Kidney epithelial cell (primary cell): ENCODE measurements around the gene CUTA. TPM values are rescaled to one million over a fixed set of nuclear protein-coding genes. Genes with fewer than 3 reads are reported as not detected.

Experiments
- DNase-seq: peaks from one replicate; pipeline ENCODE4 v3.0.0-alpha.2; 2010; ENCODE audit warnings: low read depth
- H3K27me3 ChIP-seq: 2 replicates; pipeline ENCODE4 v1.6.0; 2011; ENCODE audit warnings: low read length; ENCODE audit not compliant: control insufficient read depth, insufficient read depth
- H3K36me3 ChIP-seq: 2 replicates; pipeline ENCODE4 v1.5.1; 2011; ENCODE audit warnings: low read length; ENCODE audit not compliant: control insufficient read depth, insufficient read depth
- H3K4me3 ChIP-seq: 2 replicates; pipeline ENCODE4 v1.5.1; 2011; ENCODE audit warnings: low read depth, mild to moderate bottlenecking, control low read depth, low read length
- total RNA-seq: library from RNA; depleted of rRNA; stranded (reverse); fragments of >200 nt; gene quantifications from 2 replicates; pipeline ENCODE4 v1.2.3, GENCODE V29; 2015
- TF ChIP-seq, protein P1 (sequence below): IDR thresholded peaks from 2 replicates; pipeline ENCODE4 v1.5.1; 2011; ENCODE audit warnings: mild to moderate bottlenecking, moderate library complexity, low read length, control low read depth, inconsistent platforms; ENCODE audit not compliant: insufficient read depth, poor library complexity, severe bottlenecking

Gene CUTA
- total RNA-seq, 1 donor from 2014 or later, result 226 TPM

- no peaks in the 10 kb centered on the region for H3K27me3 ChIP-seq
- H3K4me3 ChIP-seq, result no peak overlapping the region
- H3K36me3 ChIP-seq, result no peaks in the 10 kb centered on the region
- no peak for DNase-seq
- TF ChIP-seq, protein P1, sequence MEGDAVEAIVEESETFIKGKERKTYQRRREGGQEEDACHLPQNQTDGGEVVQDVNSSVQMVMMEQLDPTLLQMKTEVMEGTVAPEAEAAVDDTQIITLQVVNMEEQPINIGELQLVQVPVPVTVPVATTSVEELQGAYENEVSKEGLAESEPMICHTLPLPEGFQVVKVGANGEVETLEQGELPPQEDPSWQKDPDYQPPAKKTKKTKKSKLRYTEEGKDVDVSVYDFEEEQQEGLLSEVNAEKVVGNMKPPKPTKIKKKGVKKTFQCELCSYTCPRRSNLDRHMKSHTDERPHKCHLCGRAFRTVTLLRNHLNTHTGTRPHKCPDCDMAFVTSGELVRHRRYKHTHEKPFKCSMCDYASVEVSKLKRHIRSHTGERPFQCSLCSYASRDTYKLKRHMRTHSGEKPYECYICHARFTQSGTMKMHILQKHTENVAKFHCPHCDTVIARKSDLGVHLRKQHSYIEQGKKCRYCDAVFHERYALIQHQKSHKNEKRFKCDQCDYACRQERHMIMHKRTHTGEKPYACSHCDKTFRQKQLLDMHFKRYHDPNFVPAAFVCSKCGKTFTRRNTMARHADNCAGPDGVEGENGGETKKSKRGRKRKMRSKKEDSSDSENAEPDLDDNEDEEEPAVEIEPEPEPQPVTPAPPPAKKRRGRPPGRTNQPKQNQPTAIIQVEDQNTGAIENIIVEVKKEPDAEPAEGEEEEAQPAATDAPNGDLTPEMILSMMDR, result no peak
These were observed 14.1 kb upstream of the CUTA start for GRCh38 chr6:33431880-33432541.

DNA sequence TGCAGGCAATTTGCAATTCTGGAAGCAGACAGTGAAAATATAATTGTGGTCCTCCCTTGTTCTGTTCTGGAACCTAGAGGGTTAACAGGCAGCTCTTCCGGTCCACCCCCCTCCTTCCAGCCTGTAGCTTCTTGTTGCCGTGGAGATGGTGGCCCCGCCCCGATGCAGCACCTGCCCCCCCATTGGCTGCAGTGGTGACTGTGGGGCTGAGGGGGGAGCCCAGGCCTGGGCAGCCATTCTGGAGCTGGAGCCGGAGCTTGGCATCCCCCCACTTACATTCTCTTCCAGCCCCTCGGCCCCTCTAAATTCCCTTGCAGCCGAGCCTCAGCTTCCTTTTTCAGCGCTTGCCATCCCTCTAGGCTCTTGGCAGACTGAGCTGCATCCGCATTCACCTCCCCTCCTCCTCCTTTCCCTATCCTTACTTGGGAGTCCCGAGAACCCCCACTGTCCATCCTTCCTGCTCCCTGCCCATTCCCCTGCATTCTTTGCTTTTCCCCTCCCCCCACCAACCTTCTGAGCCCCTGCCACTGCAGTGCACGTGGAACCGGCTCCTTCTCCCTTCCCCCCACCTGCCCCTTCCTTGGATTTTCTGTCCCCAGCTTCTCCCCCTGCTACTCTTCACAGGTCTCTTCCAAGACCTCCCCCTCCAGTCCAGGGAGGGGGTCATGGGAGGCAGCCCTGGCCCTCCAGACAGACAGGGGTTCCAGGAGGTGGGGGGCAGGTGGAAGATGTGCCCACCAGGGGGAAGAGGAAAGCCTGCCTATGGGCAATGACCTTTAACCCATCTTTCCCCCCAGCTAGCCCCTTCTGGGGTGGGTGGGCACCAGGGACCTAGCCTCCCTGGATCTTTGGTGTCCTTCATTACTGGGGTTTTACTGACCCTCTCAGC is 13.3 kb upstream of the CUTA start:
- Histone ChIP-seq H3K27me3 (no peaks in the 10 kb centered on the region), H3K36me3 (no peaks in the 10 kb centered on the region), H3K4me3 (no peak overlapping the region)
- TF ChIP-seq, protein P1, result no peak
- no peak for DNase-seq

GRCh38 chr6:33430334-33430733 is 12.4 kb upstream of the CUTA start:
- no peak for DNase-seq
- H3K27me3 ChIP-seq, result no peaks in the 10 kb centered on the region
- H3K36me3 ChIP-seq, result no peaks in the 10 kb centered on the region
- no peak overlapping the region for H3K4me3 ChIP-seq
- TF ChIP-seq, protein P1, result no peak

DNA sequence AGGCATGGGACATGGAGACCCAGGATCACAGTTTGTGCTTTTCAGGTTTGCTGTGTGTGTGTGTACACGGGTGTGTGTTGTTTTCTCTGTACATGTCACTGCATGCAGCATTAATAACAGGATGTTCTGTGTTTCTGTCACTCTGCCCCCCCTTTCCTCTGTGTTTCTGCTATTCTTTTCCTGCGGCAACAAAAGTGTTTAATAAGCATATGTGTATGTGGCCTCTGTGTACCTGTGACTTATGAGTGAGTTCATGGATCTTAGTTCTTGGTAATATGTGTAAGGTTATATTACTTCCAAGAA is 11.8 kb upstream of the CUTA start:
- Histone ChIP-seq H3K4me3 (no peak overlapping the region), H3K27me3 (no peaks in the 10 kb centered on the region), H3K36me3 (no peaks in the 10 kb centered on the region)

GRCh38 chr6:33428966-33429749 is 11.3 kb upstream of the CUTA start:
- H3K27me3 ChIP-seq, result no peaks in the 10 kb centered on the region
- DNase-seq, result no peak
- no peak overlapping the region for H3K4me3 ChIP-seq
- TF ChIP-seq, protein P1, result no peak
- no peaks in the 10 kb centered on the region for H3K36me3 ChIP-seq

More for the DNA sequence above, 11.8 kb upstream of the CUTA start:
- DNase-seq, result no peak
- TF ChIP-seq, protein P1, result no peak
